HG02981 (cell line): Measurements from ENCODE around the gene PORCN.

Experiments used
- ATAC-seq: cut with Tn5 transposase; IDR thresholded peaks from one replicate; pipeline ENCODE4 v1.9.1; 2021; ENCODE audit warnings: mild to moderate bottlenecking, moderate library complexity; ENCODE audit not compliant: unreplicated experiment

The PORCN gene

GRCh38 chrX:48508400-48509244 is at the start of gene PORCN:
Gene PORCN, plus strand, starts transcription at chrX:48508992. Its CDS starts 829 bp downstream, at chrX:48509821.
- ATAC-seq: peak; percentile 77

GRCh38 chrX:48459483-48459882 is 49.3 kb upstream of the PORCN start:
- no peak for ATAC-seq

DNA sequence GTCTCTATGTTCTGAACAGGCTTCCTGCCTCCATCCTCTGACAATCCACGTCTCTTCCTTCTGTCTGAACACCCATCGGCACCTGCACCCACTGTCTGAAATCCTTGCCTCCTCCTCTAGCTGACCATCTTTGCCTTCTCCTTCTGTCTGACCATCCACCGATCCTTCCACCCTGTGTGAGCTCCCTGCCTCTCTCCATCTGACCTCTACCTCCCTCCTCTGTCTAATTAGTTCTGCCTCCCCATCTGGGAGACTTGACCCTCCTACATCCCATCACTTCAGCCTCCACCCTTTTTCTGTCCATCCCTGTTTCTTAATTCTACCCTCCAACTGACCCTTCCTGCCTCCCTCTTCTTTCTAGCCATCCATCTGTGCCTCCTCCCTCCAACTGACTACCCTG is 48.8 kb upstream of the PORCN start:
- ATAC-seq: no peak

GRCh38 chrX:48460606-48461005 is 48.2 kb upstream of the PORCN start:
- no peak for ATAC-seq

- ATAC-seq: no peak
Observed at GRCh38 chrX:48461830-48462229, 47.0 kb upstream of the PORCN start.

DNA sequence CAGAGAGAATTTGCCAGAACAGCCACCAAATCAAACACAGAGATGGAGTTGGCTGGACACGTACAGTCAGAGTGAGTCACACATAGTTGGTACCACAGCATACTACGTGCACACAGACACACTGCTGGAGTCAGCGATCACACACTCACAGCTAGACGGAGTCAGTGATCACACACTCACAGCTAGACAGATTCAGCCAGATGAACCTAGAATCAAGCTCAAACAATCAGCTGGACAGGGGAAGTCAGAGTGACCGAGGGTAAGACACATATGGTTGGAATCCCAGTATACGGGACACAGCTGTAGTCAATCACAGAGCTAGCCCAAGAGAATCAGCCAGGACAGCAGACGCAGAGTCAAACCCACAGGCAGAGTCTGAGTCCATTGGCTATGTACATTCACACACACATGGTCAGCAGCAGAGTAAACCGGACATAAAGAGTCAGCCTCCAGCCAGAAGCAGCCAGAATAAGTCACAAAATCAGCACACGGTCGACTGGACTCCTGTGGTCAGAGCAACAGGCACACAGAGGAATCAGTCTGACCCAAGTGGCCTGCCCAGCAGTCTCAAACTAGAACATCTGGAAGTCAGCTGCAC is 43.4 kb upstream of the PORCN start:
- no peak for ATAC-seq

GRCh38 chrX:48466696-48467095 is 42.1 kb upstream of the PORCN start:
- no peak for ATAC-seq

- ATAC-seq: no peak
Observed at GRCh38 chrX:48467281-48467761, 41.5 kb upstream of the PORCN start.

DNA sequence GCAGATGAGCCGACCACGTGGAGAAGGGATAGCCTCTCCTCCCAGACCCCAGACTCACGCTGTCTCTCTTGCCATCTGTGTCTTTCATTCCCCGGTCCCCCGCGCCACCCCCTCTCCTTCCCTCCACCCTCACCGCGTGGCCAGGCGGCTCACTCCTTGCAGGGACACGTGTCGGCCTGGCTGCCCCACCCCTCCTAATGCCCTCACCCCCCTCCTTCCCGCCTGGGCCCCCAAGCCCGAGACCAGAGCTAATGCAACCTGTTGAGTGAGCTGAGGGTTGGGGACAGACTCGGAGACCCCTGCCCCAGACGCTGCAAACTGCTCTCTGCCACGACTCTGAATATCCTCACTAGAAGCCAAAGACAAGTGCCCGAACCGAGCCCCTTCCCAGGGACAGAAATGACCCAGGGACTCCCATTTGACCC is 40.5 kb upstream of the PORCN start:
- no peak for ATAC-seq

DNA sequence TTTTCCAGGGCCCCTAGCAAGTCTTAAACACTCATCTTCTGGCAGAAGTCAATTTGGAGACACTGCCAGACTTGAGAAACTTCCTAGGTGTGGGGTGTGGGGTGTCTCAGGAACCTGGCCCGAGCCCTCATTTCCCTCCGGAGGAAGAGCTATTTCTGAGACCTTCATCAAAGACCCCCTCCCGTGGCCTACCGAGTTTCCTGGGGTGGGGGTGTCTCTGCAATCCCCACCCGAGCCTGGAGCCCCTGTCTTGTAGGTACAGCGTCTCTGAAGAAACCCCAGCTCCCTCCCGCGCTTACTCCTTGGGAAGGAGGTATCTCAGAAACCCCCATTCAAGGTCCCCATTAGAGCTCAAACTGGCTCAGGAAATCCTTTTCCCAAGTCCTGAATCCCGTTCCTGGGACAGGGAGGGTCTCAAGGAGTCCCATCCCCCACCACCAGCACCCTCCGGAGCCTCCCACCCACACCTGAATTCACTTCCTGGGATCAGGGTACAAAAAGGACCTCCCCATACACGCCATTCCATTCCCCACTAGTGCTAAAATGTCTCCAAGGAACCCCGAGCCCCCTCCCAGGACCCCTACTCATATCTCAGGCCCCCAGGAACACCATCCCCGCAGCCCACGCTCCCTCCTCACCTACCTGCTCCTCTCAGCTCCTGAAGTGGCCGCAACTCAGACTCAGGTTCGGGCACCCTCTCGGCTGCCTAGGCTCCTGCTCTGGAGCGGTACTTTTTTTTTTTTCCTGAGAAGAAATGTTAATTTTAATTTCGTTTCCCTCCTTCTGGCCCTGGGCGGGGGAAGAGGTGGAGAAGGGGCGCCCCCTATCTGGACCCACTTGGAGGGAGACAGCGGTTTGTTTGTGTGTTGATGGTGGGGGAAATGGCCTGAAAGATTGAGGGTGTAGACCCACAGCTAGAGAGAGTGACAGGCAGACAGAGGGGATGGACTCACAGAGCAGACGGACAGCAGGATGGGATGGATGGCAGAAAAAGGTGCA is 39.8 kb upstream of the PORCN start:
- no peak for ATAC-seq

GRCh38 chrX:48470110-48470832 is 38.5 kb upstream of the PORCN start, which contains the start of gene SLC38A5:
Gene SLC38A5, minus strand, starts transcription at chrX:48470260. Its CDS starts 2,336 bp downstream, at chrX:48467924.
- no peak for ATAC-seq

DNA sequence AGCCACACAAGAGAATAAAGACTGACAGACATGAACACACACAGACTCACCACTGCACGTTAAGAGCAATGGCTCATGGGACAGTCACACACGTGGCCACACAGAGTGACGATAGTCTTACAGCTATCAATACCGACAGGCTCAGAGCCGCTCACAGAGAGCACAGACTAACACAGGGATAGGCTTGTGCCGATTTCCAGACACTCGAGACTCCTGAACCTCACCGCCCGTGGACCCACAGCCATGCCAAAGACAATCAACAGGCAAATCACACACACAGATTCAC is 38.0 kb upstream of the PORCN start:
- ATAC-seq: no peak

GRCh38 chrX:48471504-48471903 is 37.3 kb upstream of the PORCN start:
- no peak for ATAC-seq

GRCh38 chrX:48472225-48472624 is 36.6 kb upstream of the PORCN start:
- no peak for ATAC-seq

GRCh38 chrX:48472851-48473703 is 35.7 kb upstream of the PORCN start:
- ATAC-seq: no peak

DNA sequence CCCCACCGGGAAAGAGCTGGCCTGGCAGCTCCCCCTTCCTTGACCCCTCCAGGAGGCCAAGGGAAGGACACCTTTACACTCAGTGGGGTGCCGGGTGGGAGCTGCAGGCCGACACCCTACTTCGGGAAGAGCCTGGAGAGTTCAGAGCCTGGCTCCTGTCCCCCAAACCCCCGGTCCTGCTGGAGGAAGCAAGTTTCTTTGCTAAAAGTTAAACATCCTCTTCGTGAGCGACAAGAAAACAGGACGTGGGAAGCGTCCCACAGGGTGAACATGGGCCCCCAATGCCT is 35.1 kb upstream of the PORCN start:
- no peak for ATAC-seq

DNA sequence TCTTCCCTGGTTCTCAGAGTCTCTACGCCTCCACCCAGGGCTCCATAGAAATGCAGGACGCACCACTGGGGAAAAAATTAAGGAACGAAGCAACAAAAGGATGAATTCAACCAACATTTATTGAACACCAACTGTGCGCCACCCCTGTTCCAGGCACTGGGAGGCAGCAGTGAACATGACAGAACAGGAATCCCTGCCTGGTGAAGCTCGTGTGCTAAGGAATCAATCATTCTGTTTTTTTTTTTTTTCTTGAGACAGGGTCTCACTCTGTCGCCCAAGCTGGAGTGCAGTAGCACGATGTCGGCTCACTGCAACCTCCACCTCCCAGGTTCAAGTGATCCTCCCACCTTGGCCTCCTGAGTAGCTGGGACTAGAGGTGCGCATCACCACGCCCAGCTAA is 34.7 kb upstream of the PORCN start:
- ATAC-seq: no peak

DNA sequence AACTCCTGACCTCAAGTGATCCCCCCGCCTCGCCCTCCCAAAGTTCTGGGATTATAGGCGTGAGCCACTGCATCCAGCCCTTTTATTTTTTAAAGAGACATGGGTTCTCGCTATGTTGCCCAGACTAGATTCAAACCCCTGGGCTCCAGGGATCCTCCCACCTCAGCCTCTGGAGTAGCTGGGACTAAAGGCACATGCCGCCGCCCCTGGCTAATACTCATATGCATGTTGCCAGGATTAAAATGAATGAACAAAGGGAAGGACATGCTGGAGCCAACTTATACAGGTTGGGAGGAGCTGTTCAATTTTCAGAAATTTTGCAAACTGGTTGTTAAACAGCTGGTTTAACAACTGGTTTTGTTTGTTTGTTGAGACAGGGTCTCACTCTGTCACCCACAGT is 34.2 kb upstream of the PORCN start:
- no peak for ATAC-seq

GRCh38 chrX:48475296-48475695 is 33.5 kb upstream of the PORCN start:
- ATAC-seq: no peak
